HCT116 (cell line): ENCODE results near the gene LAX1. TPM values are rescaled to one million over a fixed set of nuclear protein-coding genes. Genes with fewer than 3 reads are reported as not detected.

Source experiments
- ATAC-seq: fragments of 200-7000 bp; cut with Tn5 transposase; 2 replicates; pipeline ENCODE4 v1.9.1; 2020; ENCODE audit warnings: mild to moderate bottlenecking, moderate library complexity
- BruUV-seq: library from RNA; stranded (reverse); fragments of 400-500 nt; replicated peaks from 2 replicates; lab custom pipeline; 2021; lab: Mats Ljungman, UMichigan
- CTCF ChIA-PET: fragments of 300-600 bp; sonication (Branson Sonifier 250); formaldehyde crosslinking; loops from one replicate; lab custom pipeline; 2021; ENCODE audit warnings: antibody characterized with exemption; lab: Charles Lee
- POLR2A ChIA-PET: fragments of 300-600, 350-600 bp; sonication (Branson Sonifier 250); formaldehyde crosslinking; loops from one replicate; lab custom pipeline; 2021; ENCODE audit warnings: antibody characterized with exemption; lab: Charles Lee
- RAD21 ChIA-PET, 2 experiments: fragments of 300-600 bp; sonication (Branson Sonifier 250); formaldehyde crosslinking; loops; one replicate each; lab custom pipeline; 2023; ENCODE audit warnings: low total read pairs in 2 of 2; ENCODE audit not compliant: uncharacterized antibody in 2 of 2, unreplicated experiment in 2 of 2, low non-redundant PET in 1 of 2; lab: Charles Lee
- DNase-seq: peaks from one replicate; pipeline ENCODE4 v3.0.0-alpha.2; 2010; ENCODE audit warnings: low read depth, low spot score
- H2AFZ ChIP-seq: fragments of 200-600 bp; shearing (Covaris generic), sonication (generic); 2 replicates; pipeline ENCODE4 v1.6.1; 2017; ENCODE audit warnings: low read depth, mixed run types, mixed read lengths, antibody characterized with exemption, low read length; ENCODE audit not compliant: poor library complexity, severe bottlenecking
- H3K27ac ChIP-seq: 2 replicates; pipeline ENCODE4 v1.5.1; 2012; ENCODE audit warnings: low read depth, low read length
- H3K27me3 ChIP-seq: fragments of 200-600 bp; sonication (generic); 2 replicates; pipeline ENCODE4 v1.6.1; 2016; ENCODE audit warnings: mixed run types, low read length, mixed read lengths; ENCODE audit not compliant: insufficient read depth
- H3K36me3 ChIP-seq, 2 experiments: fragments of 200-500 bp in 1 of 2; fragments of 200-600 bp in 1 of 2; sonication (Bioruptor generic) in 1 of 2; sonication (generic) in 1 of 2; 2 replicates each; pipeline versions ENCODE4 v1.5.1 to v1.6.1; 2014 to 2016; ENCODE audit warnings: low read length in 2 of 2, inconsistent platforms in 1 of 2, mixed read lengths in 1 of 2, mixed run types in 1 of 2; ENCODE audit not compliant: insufficient read depth in 2 of 2, control insufficient read depth in 1 of 2
- H3K4me1 ChIP-seq, 2 experiments: fragments of 200-600 bp in 1 of 2; sonication (generic) in 1 of 2; 2 replicates each; pipeline versions ENCODE4 v1.5.1 to v1.6.1; 2012 to 2017; ENCODE audit warnings: low read length in 2 of 2, inconsistent platforms in 1 of 2, mild to moderate bottlenecking in 1 of 2, mixed read lengths in 1 of 2, mixed run types in 1 of 2, moderate library complexity in 1 of 2; ENCODE audit not compliant: insufficient read depth in 2 of 2, control insufficient read depth in 1 of 2
- H3K4me2 ChIP-seq: fragments of 200-600 bp; sonication (generic); 2 replicates; pipeline ENCODE4 v1.6.1; 2017; ENCODE audit warnings: mixed run types, low read length, mixed read lengths
- H3K4me3 ChIP-seq, 2 experiments: fragments of 200-600 bp in 1 of 2; sonication (generic) in 1 of 2; replicated peaks in 1 of 2; 2 replicates each; pipeline ENCODE4 v1.5.1; 2011 to 2016; ENCODE audit warnings: low read length in 2 of 2, control low read depth in 1 of 2, low read depth in 1 of 2, mild to moderate bottlenecking in 1 of 2, mixed read lengths in 1 of 2, mixed run types in 1 of 2
- H3K79me2 ChIP-seq: fragments of 200-600 bp; sonication (generic); 2 replicates; pipeline ENCODE4 v1.6.1; 2017; ENCODE audit warnings: mild to moderate bottlenecking, mixed run types, low read length, moderate library complexity, mixed read lengths; ENCODE audit not compliant: insufficient read depth
- H3K9ac ChIP-seq: fragments of 200-600 bp; sonication (generic); 2 replicates; pipeline ENCODE4 v1.6.1; 2016; ENCODE audit warnings: low read length, mixed read lengths
- H3K9me2 ChIP-seq: fragments of 200-600 bp; sonication (generic), shearing (Covaris generic); 2 replicates; pipeline ENCODE4 v1.6.1; 2017; ENCODE audit warnings: mixed run types, mild to moderate bottlenecking, moderate library complexity; ENCODE audit not compliant: insufficient read depth
- H3K9me3 ChIP-seq, 2 experiments: fragments of 200-500 bp in 1 of 2; fragments of 200-600 bp in 1 of 2; sonication (Bioruptor generic) in 1 of 2; sonication (generic) in 1 of 2; 2 replicates each; pipeline ENCODE4 v1.6.1; 2014 to 2017; ENCODE audit warnings: low read length in 2 of 2, mixed read lengths in 2 of 2, inconsistent platforms in 1 of 2, low read depth in 1 of 2, mild to moderate bottlenecking in 1 of 2, mixed run types in 1 of 2, moderate library complexity in 1 of 2; ENCODE audit not compliant: control insufficient read depth in 1 of 2, insufficient read depth in 1 of 2
- H4K20me1 ChIP-seq: fragments of 200-600 bp; sonication (generic), shearing (Covaris generic); 2 replicates; pipeline ENCODE4 v1.6.1; 2017; ENCODE audit warnings: mixed run types, mild to moderate bottlenecking, moderate library complexity; ENCODE audit not compliant: insufficient read depth
- EGR1 ChIP-seq: IDR thresholded peaks from 2 replicates; pipeline ENCODE4 v1.6.1; 2012; ENCODE audit warnings: low read depth
- ZNF274 ChIP-seq: fragments of 200-500 bp; sonication (Bioruptor generic); IDR thresholded peaks from 2 replicates; pipeline ENCODE4 v1.6.1; 2014; ENCODE audit warnings: mild to moderate bottlenecking, low read depth, low read length, inconsistent platforms
- intact Hi-C: fragments of 100-400 bp; cut with micrococcal nuclease; formaldehyde crosslinking; loops from 2 replicates; pipeline ENCODE4 v1.10.0; 2022
- total RNA-seq: library from RNA; stranded (reverse); gene quantifications from one replicate; pipeline ENCODE4 v1.2.1, GENCODE V29; 2021; ENCODE audit not compliant: unreplicated experiment
- TF ChIP-seq, protein P1 (sequence below): IDR thresholded peaks from 2 replicates; pipeline ENCODE4 v1.6.1; 2012

The LAX1 gene
- total RNA-seq, 1 experiment from 2014 or later: 0.12 TPM

DNA sequence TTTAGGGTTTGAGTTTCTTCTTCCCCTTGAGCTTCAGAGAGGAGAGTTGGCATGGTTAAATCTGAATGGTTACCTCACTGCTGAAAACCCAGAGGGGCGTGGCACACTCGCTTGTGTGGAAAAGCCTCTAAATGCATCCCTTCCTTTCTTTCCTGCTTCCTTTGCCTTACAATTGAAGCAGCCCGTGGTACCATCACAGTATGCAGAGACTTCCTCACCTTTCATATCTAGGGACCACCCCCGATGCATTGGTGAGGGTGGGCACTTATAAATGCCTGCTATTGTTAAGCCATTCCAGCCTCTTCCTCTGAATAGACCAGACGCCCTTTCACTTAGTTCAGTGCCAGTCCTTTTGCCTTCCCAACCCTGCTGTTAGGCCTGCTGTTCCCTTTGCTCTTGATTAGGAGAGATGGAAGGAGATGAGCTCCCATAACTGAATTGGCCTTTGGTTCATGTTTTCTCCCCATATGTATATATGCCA, 21.9 kb upstream of the LAX1 start:
- Histone ChIP-seq H3K27me3 (no peaks in the 10 kb centered on the region), H3K9ac (no peak overlapping the region), H2AFZ (no peak overlapping the region), H3K27ac (no peak overlapping the region), H3K79me2 (no peaks in the 10 kb centered on the region), H3K4me1 (no peaks in the 10 kb centered on the region), H4K20me1 (no peaks in the 10 kb centered on the region), H3K4me3 (no peak overlapping the region), H3K9me3 (no peaks in the 10 kb centered on the region), H3K36me3 (peaks cover 3 to 4% of the 10 kb centered on the region in 2 experiments; a peak in 1 of 4 replicates), H3K9me2 (no peaks in the 10 kb centered on the region), H3K4me2 (no peak overlapping the region)
- RAD21 ChIA-PET: no interaction called here
- TF ChIP-seq, protein P1, sequence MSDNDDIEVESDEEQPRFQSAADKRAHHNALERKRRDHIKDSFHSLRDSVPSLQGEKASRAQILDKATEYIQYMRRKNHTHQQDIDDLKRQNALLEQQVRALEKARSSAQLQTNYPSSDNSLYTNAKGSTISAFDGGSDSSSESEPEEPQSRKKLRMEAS: no peak
- POLR2A ChIA-PET: no interaction called here
- intact Hi-C loops: no loop called here
- DNase-seq: no peak
- no peak for ATAC-seq
- no TSS peak for BruUV-seq
- CTCF ChIA-PET: no interaction called here

DNA sequence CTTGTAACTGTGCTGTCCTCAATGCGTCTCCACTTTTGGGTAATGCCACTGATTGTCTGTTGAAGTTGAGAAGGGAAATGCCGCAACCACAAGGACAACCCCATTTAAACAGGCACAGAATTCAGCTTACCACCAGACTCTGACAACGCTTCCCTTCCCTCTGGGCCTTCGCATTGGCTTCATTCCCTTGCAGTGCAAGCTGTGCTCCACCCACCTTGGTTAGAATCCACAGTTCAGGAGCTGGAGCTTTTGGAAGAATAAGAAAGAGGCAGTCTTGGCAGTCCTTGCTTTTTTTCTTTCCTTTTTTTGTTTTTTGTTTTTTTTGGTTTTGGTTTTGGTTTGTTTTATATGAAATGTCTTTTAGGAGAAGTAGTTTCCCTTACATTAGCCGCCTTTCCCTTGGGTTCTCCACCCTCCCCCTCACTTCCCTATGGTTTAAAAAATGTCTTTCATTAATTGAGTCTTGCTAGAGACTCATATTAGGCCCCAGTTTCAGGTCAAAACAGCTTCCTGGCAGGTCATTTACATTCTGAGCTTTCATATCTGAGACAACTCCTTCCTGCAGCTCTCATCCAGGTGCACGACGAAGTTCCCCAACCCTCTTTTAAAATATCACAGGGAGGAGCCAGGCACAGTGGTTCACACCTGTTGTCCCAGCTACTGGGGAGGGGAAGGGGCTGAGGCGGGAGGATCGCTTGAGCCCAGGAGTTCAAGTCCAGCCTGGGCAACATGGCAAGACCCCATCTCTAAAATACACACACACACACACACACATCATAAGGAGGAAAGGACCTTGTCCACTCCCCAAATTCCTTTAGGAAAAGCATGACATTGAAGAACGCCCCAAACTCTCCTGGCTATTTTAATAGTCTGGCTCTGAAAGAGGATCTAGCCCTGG, 20.7 kb upstream of the LAX1 start:
- TF ChIP-seq EGR1 (no peak), ZNF274 (no peak)
- TF ChIP-seq, all 23 proteins: peak for 0
- H3K4me2 ChIP-seq: no peak overlapping the region
- intact Hi-C loops: no loop called here
- DNase-seq (no peak), ATAC-seq (no peak)
- H3K36me3 ChIP-seq: peaks cover 3 to 4% of the 10 kb centered on the region in 2 experiments; a peak in 1 of 4 replicates
- BruUV-seq: no TSS peak
- ChIA-PET POLR2A (no interaction called here), CTCF (no interaction called here), RAD21 (no interaction called here)
- H4K20me1 ChIP-seq: no peaks in the 10 kb centered on the region
- no peaks in the 10 kb centered on the region for H3K9me2 ChIP-seq
- H3K4me3 ChIP-seq: no peak overlapping the region
- no peaks in the 10 kb centered on the region for H3K79me2 ChIP-seq
- H3K9ac ChIP-seq: no peak overlapping the region
- no peak overlapping the region for H2AFZ ChIP-seq
- no peaks in the 10 kb centered on the region for H3K4me1 ChIP-seq
- no peak overlapping the region for H3K27ac ChIP-seq
- no peaks in the 10 kb centered on the region for H3K9me3 ChIP-seq
- no peaks in the 10 kb centered on the region for H3K27me3 ChIP-seq
